BLaER1 treated with 17β-estradiol and CSF1 and Interleukin-3, amounts not matched to agents 10 nM and 100 nM (cell line): ENCODE measurements around the gene LRRK2.
"Not testable (repeated sequence)": the region's sequence is repeated elsewhere in the genome, so short reads cannot be mapped to it uniquely, and the experiment has no call there.

Experiments
- H3K27ac ChIP-seq, 11 experiments: shearing (Covaris generic); formaldehyde crosslinking; 2 replicates each; pipeline ENCODE4 v1.8.1; 2022
- H3K27me3 ChIP-seq, 11 experiments: shearing (Covaris generic); formaldehyde crosslinking; 2 replicates each; pipeline ENCODE4 v1.8.1; 2022
- H3K36me3 ChIP-seq, 11 experiments: shearing (Covaris generic); formaldehyde crosslinking; 2 replicates each; pipeline ENCODE4 v1.8.1; 2022
- H3K4me1 ChIP-seq, 10 experiments: shearing (Covaris generic); formaldehyde crosslinking; 2 replicates each; pipeline ENCODE4 v1.8.1; 2022
- H3K4me2 ChIP-seq, 11 experiments: shearing (Covaris generic); formaldehyde crosslinking; 2 replicates each; pipeline ENCODE4 v1.8.1; 2022
- H3K4me3 ChIP-seq, 10 experiments: shearing (Covaris generic); formaldehyde crosslinking; 2 replicates each; pipeline ENCODE4 v1.8.1; 2022
- H3K9ac ChIP-seq, 11 experiments: shearing (Covaris generic); formaldehyde crosslinking; 2 replicates each; pipeline ENCODE4 v1.8.1; 2022
- H3K9me3 ChIP-seq, 11 experiments: shearing (Covaris generic); formaldehyde crosslinking; replicated peaks in 1 of 11; 2 replicates each; pipeline ENCODE4 v1.8.1; 2022
- H4K20me1 ChIP-seq, 11 experiments: shearing (Covaris generic); formaldehyde crosslinking; 2 replicates each; pipeline ENCODE4 v1.8.1; 2022
- Cebpa-rat ChIP-seq, 11 experiments: shearing (Covaris generic); IDR thresholded peaks; 2 replicates each; pipeline ENCODE4 v1.8.1; 2022

The LRRK2 gene

GRCh38 chr12:40229690-40230651 is 5.2 kb downstream of the LRRK2 start:
- no peak overlapping the region for H3K27ac ChIP-seq
- TF ChIP-seq Cebpa-rat (IDR thresholded peaks at IDR 0.05): no peak

DNA sequence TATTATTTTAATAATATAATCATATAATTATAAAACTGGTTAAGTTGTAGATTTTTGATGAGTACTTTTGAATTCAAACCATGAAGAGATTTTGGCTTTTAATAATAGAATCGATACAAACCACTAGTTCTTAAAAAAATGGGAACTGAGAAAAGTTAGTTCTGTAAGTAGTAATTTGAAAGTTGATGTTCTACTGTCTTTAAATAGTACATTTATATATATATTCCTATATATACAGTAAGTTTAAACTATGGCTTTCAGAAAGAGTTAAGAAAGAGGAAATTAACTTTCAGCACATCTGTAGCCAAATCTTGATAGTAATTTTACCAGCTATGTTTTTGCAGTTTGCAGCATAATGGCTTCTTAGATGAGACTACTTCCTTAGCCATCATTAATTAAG is 7.8 kb downstream of the LRRK2 start:
- no peak for TF ChIP-seq Cebpa-rat (IDR thresholded peaks at IDR 0.05)
- H3K27me3 ChIP-seq: peaks cover 0 to 18% (median 0%) of the 10 kb centered on the region in 11 experiments; a peak in 2 of 22 replicates
- H3K36me3 ChIP-seq: peaks cover 0 to 7% (median 0%) of the 10 kb centered on the region in 11 experiments; a peak in 1 of 22 replicates
- H3K4me3 ChIP-seq: no peak overlapping the region
- H3K4me2 ChIP-seq: peak overlapping the region in 9 of 11 experiments; percentile 18 to 56 (median 32); a peak in 12 of 22 replicates
- H3K9me3 ChIP-seq: peaks cover 0 to 9% (median 0%) of the 10 kb centered on the region in 11 experiments; a peak in 3 of 22 replicates
- H3K4me1 ChIP-seq: peaks cover 4 to 30% (median 17%) of the 10 kb centered on the region in 10 experiments; a peak in 19 of 20 replicates
- H3K27ac ChIP-seq: no peak overlapping the region
- no peaks in the 10 kb centered on the region for H4K20me1 ChIP-seq
- no peak overlapping the region for H3K9ac ChIP-seq

More at GRCh38 chr12:40229690-40230651, 5.2 kb downstream of the LRRK2 start:
- H3K4me3 ChIP-seq: no peak overlapping the region
- no peak overlapping the region for H3K4me2 ChIP-seq
- no peaks in the 10 kb centered on the region for H4K20me1 ChIP-seq
- peaks cover 30 to 57% (median 43%) of the 10 kb centered on the region in 10 experiments for H3K4me1 ChIP-seq
- H3K27me3 ChIP-seq: peaks cover 0 to 13% (median 0%) of the 10 kb centered on the region in 11 experiments; a peak in 1 of 22 replicates
- H3K9ac ChIP-seq: no peak overlapping the region
- peaks cover 0 to 9% (median 0%) of the 10 kb centered on the region in 11 experiments; a peak in 3 of 22 replicates for H3K9me3 ChIP-seq
- no peaks in the 10 kb centered on the region for H3K36me3 ChIP-seq

GRCh38 chr12:40233741-40234367 is 9.1 kb downstream of the LRRK2 start:
- no peak for TF ChIP-seq Cebpa-rat (IDR thresholded peaks at IDR 0.05)
- Histone ChIP-seq H3K27ac (no peak overlapping the region), H3K4me2 (peak overlapping the region in 2 of 11 experiments; percentile 32 to 56; a peak in 3 of 22 replicates), H3K4me1 (peaks cover 4 to 30% (median 16%) of the 10 kb centered on the region in 10 experiments; a peak in 19 of 20 replicates), H3K4me3 (no peak overlapping the region), H4K20me1 (no peaks in the 10 kb centered on the region), H3K9me3 (0 out of 22 replicates have a peak, but pooled peaks cover 0 to 3% (median 0%) of the 10 kb centered on the region in 11 experiments), H3K27me3 (peaks cover 0 to 14% (median 0%) of the 10 kb centered on the region in 11 experiments; a peak in 2 of 22 replicates), H3K9ac (no peak overlapping the region), H3K36me3 (peaks cover 0 to 7% (median 0%) of the 10 kb centered on the region in 11 experiments; a peak in 1 of 22 replicates)

DNA sequence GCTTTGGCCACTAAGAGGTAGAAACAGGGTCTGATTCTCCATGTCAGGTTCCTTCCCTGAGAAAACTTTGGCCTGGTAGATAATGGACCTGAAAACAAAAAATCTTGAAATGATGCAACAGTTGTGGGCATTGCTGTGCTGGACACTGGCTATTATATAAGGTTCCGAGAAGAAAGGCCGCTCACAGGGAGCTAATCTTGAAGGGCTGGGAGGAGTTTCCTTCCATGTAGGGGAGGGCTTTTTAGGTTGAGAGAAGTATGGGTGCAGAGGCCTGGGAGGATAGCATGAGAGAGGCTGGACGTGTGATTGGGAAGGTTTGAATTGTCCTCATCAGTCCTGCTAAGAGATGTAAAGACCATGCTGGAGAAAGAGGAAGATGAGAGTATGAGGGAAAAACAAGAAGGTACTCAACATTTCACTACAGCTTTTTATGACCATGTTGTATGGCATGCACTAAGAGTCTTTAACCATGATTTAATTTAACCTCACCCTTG is 11.6 kb downstream of the LRRK2 start:
- Histone ChIP-seq H4K20me1 (no peaks in the 10 kb centered on the region), H3K27me3 (peaks cover 0 to 19% (median 0%) of the 10 kb centered on the region in 11 experiments; a peak in 2 of 22 replicates), H3K4me2 (no peak overlapping the region), H3K36me3 (peaks cover 0 to 7% (median 0%) of the 10 kb centered on the region in 11 experiments; a peak in 1 of 22 replicates), H3K4me3 (no peak overlapping the region), H3K27ac (no peak overlapping the region), H3K4me1 (peaks cover 4 to 25% (median 16%) of the 10 kb centered on the region in 10 experiments; a peak in 19 of 20 replicates), H3K9ac (no peak overlapping the region), H3K9me3 (0 out of 22 replicates have a peak, but pooled peaks cover 0 to 3% (median 0%) of the 10 kb centered on the region in 11 experiments)
- no peak for TF ChIP-seq Cebpa-rat (IDR thresholded peaks at IDR 0.05)

DNA sequence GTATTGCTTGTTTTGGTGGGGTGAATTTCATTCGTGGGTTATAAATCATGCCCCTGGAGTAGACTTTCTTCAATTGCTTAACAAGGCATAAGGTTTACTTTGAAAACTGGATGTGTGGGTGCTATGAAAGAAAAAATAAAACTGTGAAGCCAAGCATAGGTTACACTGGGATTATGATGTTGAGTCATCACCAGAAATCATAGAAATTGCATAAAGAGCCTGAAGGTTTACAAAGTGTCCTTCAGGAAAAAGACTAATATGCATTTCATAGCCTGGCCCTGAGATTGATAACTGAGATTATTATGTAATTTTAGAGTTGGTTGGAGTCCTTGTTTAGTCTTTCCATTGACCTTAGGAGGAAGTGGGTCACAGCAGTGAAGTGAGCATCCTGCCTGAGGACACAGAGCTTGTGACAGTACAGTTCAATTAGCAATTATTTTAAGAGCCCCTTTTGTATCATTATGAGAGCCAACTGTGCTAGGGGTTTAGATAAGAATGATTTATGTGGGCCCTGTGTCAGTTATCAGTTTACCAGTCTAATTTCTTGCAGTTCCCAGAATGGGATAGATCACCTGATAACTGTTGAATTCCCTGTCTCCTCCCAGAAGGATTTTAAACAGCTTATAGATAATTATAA is 13.6 kb downstream of the LRRK2 start:
- H3K9ac ChIP-seq: no peak overlapping the region
- no peak overlapping the region for H3K4me2 ChIP-seq
- H3K4me1 ChIP-seq: peaks cover 0 to 6% (median under 1%) of the 10 kb centered on the region in 10 experiments; a peak in 8 of 20 replicates
- H4K20me1 ChIP-seq: no peaks in the 10 kb centered on the region
- no peak for TF ChIP-seq Cebpa-rat (IDR thresholded peaks at IDR 0.05)
- H3K36me3 ChIP-seq: peaks cover 0 to 7% (median 0%) of the 10 kb centered on the region in 11 experiments; a peak in 1 of 22 replicates
- H3K9me3 ChIP-seq: 0 out of 22 replicates have a peak, but pooled peaks cover 0 to 3% (median 0%) of the 10 kb centered on the region in 11 experiments
- H3K27ac ChIP-seq: no peak overlapping the region
- peaks cover 0 to 21% (median 0%) of the 10 kb centered on the region in 11 experiments; a peak in 3 of 22 replicates for H3K27me3 ChIP-seq
- no peak overlapping the region for H3K4me3 ChIP-seq

DNA sequence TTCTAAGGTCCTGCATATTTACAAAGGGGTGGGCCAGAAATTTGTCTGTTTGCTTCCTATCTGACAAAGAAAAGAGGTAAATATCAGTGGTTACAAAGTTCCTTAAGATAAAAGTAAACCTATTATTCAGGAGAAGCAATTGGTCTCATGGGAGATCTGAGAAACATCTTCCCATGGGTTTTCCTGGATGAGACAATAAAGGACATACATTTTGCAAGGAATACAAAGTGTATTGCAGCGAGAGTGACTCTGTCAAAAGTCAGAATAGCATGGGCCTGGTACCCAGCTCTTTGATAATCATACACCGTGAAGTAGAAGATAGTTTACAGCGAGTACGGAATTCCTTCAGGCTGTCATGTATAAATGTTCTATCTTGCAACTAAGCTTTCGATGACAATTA is 14.2 kb downstream of the LRRK2 start:
- TF ChIP-seq Cebpa-rat (IDR thresholded peaks at IDR 0.05): no peak
- Histone ChIP-seq H3K4me3 (no peak overlapping the region), H3K4me1 (peaks cover 0 to under 1% (median 0%) of the 10 kb centered on the region in 10 experiments; a peak in 2 of 20 replicates), H4K20me1 (no peaks in the 10 kb centered on the region), H3K27me3 (peaks cover 0 to 16% (median 0%) of the 10 kb centered on the region in 11 experiments; a peak in 3 of 22 replicates), H3K36me3 (peaks cover 0 to 7% (median 0%) of the 10 kb centered on the region in 11 experiments; a peak in 1 of 22 replicates), H3K9ac (no peak overlapping the region), H3K9me3 (0 out of 22 replicates have a peak, but pooled peaks cover 0 to 3% (median 0%) of the 10 kb centered on the region in 11 experiments), H3K4me2 (no peak overlapping the region), H3K27ac (no peak overlapping the region)

DNA sequence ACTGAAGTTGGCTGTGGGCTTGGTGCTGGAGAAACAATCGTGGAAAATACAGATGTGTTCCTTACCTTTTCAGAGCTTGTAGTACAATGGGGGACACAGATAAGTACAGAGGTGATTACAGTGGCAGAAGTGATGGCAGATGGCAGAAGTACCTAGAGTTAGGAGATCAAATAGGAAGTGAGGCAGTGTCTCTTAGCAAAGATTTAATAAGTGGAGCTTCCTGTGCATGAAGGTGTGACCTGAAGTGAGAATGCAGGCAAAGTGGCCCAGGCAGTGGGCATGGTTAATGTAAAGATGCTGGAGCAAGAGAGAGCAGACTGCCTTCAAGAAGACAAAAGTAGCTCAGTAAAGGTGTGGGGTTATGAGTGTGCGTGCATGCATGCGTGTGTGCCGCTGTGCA is 16.0 kb downstream of the LRRK2 start:
- no peak overlapping the region for H3K4me3 ChIP-seq

DNA sequence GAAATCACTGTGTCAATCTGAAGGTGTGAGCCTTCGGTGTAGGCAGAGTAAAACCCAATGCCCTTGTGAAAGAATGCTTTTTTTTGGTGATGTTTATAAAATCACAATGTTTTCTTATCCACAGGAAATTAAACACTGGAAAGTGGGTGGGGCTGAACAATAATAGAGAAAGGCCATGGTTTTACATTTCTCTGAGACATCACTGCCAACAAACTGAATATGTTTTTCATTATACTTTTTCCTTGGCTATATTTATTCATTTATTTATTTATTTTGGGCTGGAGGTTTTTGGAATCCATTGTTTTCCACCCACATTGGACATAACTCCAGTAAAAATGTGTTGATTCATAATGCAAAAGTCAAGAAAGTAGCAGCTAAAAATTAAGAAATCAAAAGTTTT is 16.9 kb downstream of the LRRK2 start:
- H3K27ac ChIP-seq: no peak overlapping the region
- no peaks in the 10 kb centered on the region; a peak in 1 of 20 replicates for H3K4me1 ChIP-seq
- no peak for TF ChIP-seq Cebpa-rat (IDR thresholded peaks at IDR 0.05)

More for the DNA sequence above, 16.0 kb downstream of the LRRK2 start:
- Histone ChIP-seq H3K27ac (no peak overlapping the region), H3K36me3 (peaks cover 0 to 7% (median 0%) of the 10 kb centered on the region in 11 experiments; a peak in 1 of 22 replicates), H3K4me1 (no peaks in the 10 kb centered on the region; a peak in 1 of 20 replicates), H3K27me3 (peaks cover 0 to 16% (median 0%) of the 10 kb centered on the region in 11 experiments; a peak in 2 of 22 replicates), H3K9ac (no peak overlapping the region), H3K9me3 (no peaks in the 10 kb centered on the region), H4K20me1 (no peaks in the 10 kb centered on the region), H3K4me2 (no peak overlapping the region)
- no peak for TF ChIP-seq Cebpa-rat (IDR thresholded peaks at IDR 0.05)

DNA sequence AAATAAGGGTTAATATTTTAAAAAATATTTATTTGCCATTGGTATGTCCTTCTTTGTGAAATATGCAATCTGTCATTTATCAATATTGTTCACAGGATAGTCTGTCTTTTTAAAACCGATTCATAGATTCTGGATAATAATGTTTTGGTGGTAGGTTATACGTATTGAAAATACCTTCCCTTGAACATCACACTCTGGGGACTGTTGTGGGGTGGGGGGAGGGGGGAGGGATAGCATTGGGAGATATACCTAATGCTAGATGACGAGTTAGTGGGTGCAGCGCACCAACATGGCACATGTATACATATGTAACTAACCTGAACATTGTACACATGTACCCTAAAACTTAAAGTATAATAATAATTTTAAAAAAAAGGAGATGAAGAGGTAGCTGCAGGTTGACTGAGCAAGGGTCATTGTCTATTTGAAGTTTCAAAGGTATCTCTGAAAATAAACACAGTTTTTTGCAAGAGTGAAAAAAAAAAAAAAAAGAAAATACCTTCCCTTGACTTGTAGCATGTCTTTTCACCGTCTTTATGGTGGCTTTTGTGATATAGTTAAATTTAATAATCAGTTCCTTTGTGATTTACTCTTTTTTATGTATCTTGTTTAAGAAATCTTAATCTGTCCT is 19.8 kb downstream of the LRRK2 start:
- not testable (repeated sequence) for H4K20me1 ChIP-seq, H3K4me2 ChIP-seq, H3K9me3 ChIP-seq, H3K4me3 ChIP-seq, H3K27ac ChIP-seq, H3K9ac ChIP-seq, H3K4me1 ChIP-seq, H3K36me3 ChIP-seq
- H3K27me3 ChIP-seq: peaks cover 0 to 20% (median 0%) of the 10 kb centered on the region in 11 experiments; a peak in 3 of 22 replicates

More for the DNA sequence above, 16.9 kb downstream of the LRRK2 start:
- no peak overlapping the region for H3K4me2 ChIP-seq
- H3K4me3 ChIP-seq: no peak overlapping the region
- peaks cover 0 to 20% (median 0%) of the 10 kb centered on the region in 11 experiments; a peak in 2 of 22 replicates for H3K27me3 ChIP-seq
- no peak overlapping the region for H3K9ac ChIP-seq
- no peaks in the 10 kb centered on the region for H3K9me3 ChIP-seq
- no peaks in the 10 kb centered on the region for H4K20me1 ChIP-seq
- H3K36me3 ChIP-seq: no peaks in the 10 kb centered on the region; a peak in 1 of 22 replicates
